Thoracic aorta (tissue), 2 donors: Measurements from ENCODE around the gene UBE2L3. TPM values are rescaled to one million over a fixed set of nuclear protein-coding genes. Genes with fewer than 3 reads are reported as not detected.
"Not testable (repeated sequence)": the region's sequence is repeated elsewhere in the genome, so short reads cannot be mapped to it uniquely, and the experiment has no call there.

Source experiments
- ATAC-seq: fragments of 150-250 bp; one replicate; pipeline ENCODE4 v1.8.0; 2017; ENCODE audit warnings: low read depth; ENCODE audit not compliant: insufficient number of reproducible peaks, low FRiP score
- DNase-seq: peaks from one replicate; pipeline ENCODE4 v3.0.0-alpha.2; 2020; ENCODE audit warnings: low spot score
- H3K27ac ChIP-seq, 2 donors: fragments of 200-600 bp; sonication (generic); 1 replicate in 1 of 2; 2 replicates in 1 of 2; pipeline ENCODE4 v1.5.1; 2016; ENCODE audit warnings: mild to moderate bottlenecking in 2 of 2, moderate library complexity in 2 of 2
- H3K27me3 ChIP-seq: fragments of 200-600 bp; sonication (generic); replicated peaks from 2 replicates; pipeline ENCODE4 v1.6.0; 2016; ENCODE audit warnings: mild to moderate bottlenecking; ENCODE audit not compliant: insufficient read depth
- H3K36me3 ChIP-seq: fragments of 200-600 bp; sonication (generic); one replicate; pipeline ENCODE4 v1.5.1; 2016
- H3K4me1 ChIP-seq, 2 donors: fragments of 200-600 bp; sonication (generic); 1 replicate in 1 of 2; 2 replicates in 1 of 2; pipeline versions ENCODE4 v1.5.1 to v1.6.0; 2016; ENCODE audit warnings: low read depth in 2 of 2, mild to moderate bottlenecking in 1 of 2; ENCODE audit not compliant: control insufficient read depth in 1 of 2
- H3K4me3 ChIP-seq: fragments of 200-600 bp; sonication (generic); 2 replicates; pipeline ENCODE4 v1.5.1; 2016; ENCODE audit warnings: mild to moderate bottlenecking
- H3K9me3 ChIP-seq: fragments of 200-600 bp; sonication (generic); 2 replicates; pipeline ENCODE4 v1.5.1; 2016
- total RNA-seq, 2 donors: library from RNA; depleted of rRNA; stranded (reverse); fragments of >200 nt; gene quantifications; one replicate each; pipeline versions ENCODE4 v1.1.0 to v1.2.3, GENCODE V29; 2016
- TF ChIP-seq, protein P1 (sequence below): fragments of 200-600 bp; sonication (generic); IDR thresholded peaks from one replicate; pipeline ENCODE4 v1.5.1; 2019; ENCODE audit warnings: antibody characterized with exemption

Gene UBE2L3
- 10 to 100 TPM; 33.8 to 38.3 TPM for total RNA-seq

DNA sequence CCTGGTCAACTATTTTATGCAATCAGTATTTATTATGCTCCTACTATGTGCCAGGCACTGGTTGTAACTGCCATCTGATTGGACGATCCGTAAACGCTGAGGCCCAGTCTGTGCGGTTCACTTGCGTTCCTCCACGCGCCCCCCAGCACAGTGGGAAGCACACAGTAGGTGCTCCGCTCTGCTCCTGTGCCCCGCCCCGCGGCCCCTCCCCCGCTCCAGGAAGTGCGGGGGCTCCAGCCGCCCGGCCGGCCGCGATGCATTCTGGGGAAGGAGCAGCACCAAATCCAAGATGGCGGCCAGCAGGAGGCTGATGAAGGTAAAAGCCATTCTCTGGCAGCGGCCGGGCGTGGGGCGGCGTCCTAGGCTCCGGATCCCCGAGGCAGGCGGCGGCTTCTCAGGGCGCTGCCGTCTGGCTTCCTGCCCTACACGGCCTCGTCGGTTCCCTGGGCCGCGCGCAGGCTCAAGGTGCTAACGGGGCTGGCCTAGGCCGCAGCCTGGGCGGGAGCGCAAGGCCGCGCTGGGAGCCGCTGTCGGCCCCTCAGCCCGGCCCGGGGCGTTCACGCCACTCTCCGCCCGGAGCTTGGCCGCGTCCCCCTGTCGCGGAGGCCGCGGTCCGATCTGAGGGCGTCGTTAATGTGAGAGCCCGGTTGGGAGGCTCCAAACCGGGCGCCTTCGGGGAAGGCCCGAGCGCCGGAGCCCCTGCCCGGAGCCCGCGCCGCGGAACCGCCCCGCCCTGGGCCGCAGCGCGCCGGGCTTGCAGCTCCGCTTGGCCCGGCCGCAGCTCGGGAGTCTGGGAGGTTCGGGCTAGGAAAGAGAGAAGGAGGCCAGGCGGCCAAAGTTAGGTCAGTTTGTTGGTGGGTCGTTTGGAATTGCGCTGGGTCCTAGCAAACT, at the start of gene UBE2L3:
UBE2L3 (plus strand) TSS at position 259 of the 891 bp plus-strand sequence; CDS start at position 290, 31 bp downstream.
- DNase-seq = peak; percentile 56
- peak within 1 kb of the TSS; percentile 95 for H3K4me3 ChIP-seq
- ATAC-seq = peak; percentile 82
- H3K36me3 ChIP-seq = no peaks in the 10 kb centered on the region
- H3K27me3 ChIP-seq = no peaks in the 10 kb centered on the region
- peak within 1 kb of the TSS; percentile 79 to 85 for H3K27ac ChIP-seq
- H3K4me1 ChIP-seq = peaks cover 25 to 44% of the 10 kb centered on the region in 2 donors
- TF ChIP-seq, protein P1, sequence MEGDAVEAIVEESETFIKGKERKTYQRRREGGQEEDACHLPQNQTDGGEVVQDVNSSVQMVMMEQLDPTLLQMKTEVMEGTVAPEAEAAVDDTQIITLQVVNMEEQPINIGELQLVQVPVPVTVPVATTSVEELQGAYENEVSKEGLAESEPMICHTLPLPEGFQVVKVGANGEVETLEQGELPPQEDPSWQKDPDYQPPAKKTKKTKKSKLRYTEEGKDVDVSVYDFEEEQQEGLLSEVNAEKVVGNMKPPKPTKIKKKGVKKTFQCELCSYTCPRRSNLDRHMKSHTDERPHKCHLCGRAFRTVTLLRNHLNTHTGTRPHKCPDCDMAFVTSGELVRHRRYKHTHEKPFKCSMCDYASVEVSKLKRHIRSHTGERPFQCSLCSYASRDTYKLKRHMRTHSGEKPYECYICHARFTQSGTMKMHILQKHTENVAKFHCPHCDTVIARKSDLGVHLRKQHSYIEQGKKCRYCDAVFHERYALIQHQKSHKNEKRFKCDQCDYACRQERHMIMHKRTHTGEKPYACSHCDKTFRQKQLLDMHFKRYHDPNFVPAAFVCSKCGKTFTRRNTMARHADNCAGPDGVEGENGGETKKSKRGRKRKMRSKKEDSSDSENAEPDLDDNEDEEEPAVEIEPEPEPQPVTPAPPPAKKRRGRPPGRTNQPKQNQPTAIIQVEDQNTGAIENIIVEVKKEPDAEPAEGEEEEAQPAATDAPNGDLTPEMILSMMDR = no peak
- no peaks in the 10 kb centered on the region for H3K9me3 ChIP-seq

DNA sequence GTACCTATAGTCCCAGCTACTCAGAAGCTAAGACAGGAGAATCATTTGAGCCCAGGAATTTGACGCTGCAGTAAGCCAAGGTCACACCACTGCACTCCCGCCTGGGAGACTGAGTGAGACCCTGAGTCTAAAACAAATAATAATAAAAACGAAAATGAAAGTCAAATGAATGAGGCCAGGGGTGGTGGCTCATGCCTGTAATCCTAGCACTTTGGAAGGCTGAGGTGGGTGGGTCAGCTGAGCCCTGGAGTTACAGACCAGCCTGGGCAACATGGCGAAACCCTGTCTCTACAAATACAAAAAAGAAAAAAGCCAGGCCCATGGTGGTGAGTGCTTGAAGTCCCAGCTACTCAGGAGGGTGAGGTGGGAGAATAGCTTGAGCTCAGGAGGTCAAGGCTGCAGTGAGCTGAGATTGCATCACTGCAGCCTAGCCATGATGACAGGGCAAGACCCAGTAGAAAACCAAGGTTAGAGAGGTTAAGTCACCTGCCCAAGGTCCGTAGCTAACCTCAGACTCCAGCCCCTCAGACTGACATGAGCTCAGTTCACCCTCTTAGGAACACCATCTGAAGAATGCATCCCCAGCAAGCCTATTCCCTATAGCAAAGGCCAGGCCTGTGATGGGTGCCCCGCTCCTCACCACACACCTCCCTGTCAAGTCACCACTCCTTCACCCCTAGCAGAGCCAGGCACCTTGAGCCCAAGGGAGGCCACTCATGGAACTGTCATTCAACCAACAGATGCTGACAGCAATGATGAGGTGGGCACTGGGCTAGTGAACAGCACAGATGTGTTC, 40.6 kb upstream of the UBE2L3 start:
- not testable (repeated sequence) for H3K9me3 ChIP-seq, H3K4me1 ChIP-seq, DNase-seq, H3K4me3 ChIP-seq, ATAC-seq, H3K36me3 ChIP-seq, H3K27ac ChIP-seq, H3K27me3 ChIP-seq

DNA sequence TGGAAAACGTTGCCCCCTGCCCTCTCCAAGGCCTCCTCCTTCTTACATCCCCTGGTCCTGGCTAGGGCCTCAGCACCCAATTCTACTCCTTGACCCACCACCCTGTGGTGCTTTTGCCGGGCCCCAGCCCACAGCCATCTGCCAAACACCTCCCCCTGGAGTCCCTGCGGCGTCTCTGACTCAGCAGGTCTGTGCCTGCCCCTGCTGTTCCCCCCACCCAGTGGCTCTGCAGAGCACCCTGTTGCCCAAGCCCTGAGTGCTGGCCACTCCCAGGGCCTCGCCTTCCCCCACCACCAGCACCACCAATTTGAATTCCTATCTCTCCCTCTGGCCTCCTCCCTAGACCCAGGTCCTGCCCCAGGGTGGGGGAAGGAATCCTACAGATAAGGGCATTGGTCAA, 36.0 kb upstream of the UBE2L3 start:
- H3K36me3 ChIP-seq, H3K4me1 ChIP-seq, H3K9me3 ChIP-seq, DNase-seq, H3K27me3 ChIP-seq, H3K27ac ChIP-seq, ATAC-seq, H3K4me3 ChIP-seq: not testable (repeated sequence)

DNA sequence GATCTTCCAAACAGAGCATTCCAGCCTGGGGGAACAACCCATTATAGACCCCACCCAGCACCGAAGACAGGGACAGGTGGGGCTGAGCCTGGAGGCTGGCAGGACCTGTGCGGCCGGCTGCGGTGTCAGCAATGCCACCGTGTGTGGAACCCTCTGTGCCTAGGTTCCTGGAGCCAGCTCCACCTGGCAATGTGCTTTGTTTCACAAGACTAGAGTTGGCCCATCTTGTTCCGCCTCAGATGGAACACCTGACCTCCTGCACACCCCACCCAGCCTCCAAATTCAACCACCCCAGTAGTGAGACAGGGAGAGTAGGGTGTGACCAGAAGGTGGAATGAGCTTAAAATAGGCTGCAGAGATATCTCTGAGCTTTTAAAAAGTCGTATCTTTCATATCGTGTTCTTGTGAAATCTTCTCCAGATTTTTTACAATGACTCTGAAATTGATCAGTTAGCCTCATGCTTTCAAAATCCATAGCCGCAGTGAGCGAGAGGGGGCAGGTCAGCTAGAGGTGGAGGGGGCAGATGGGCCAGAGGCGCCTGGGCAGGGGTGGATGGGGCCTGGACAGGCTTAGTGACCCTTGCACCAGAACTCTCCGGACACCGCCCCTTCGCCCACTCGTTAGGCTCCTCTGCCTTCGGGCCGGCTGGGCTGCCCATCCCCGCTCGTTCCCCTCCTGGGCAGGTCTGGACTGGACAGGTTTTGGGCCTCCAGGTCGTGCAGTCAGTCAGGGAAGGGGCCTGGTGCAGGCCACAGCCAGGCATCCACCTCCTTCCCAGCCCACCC, 34.5 kb upstream of the UBE2L3 start:
- not testable (repeated sequence) for H3K27ac ChIP-seq, H3K27me3 ChIP-seq, ATAC-seq, H3K4me3 ChIP-seq, H3K4me1 ChIP-seq, H3K36me3 ChIP-seq, DNase-seq, H3K9me3 ChIP-seq

DNA sequence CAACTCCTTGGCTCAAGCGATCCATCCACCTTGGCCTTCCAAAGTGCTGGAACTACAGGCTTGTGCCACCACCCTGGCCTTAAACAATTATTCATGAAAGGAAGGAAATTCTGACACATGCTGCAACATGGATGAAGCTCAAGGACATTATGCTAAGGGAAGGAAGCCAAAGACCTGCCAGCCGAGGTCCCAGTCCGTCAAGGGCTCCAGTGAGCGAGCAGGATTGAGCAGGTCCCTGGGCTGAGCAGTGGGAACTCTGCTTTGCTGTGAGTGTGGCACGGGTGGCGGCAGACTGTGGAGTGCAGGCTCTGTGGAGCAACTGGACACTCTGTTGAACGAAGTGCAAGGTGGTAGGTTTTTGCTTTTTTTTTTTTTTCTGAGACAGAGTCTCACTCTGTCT, 27.7 kb upstream of the UBE2L3 start:
- not testable (repeated sequence) for H3K4me3 ChIP-seq, H3K27me3 ChIP-seq, ATAC-seq, DNase-seq, H3K36me3 ChIP-seq, H3K9me3 ChIP-seq, H3K27ac ChIP-seq, H3K4me1 ChIP-seq

DNA sequence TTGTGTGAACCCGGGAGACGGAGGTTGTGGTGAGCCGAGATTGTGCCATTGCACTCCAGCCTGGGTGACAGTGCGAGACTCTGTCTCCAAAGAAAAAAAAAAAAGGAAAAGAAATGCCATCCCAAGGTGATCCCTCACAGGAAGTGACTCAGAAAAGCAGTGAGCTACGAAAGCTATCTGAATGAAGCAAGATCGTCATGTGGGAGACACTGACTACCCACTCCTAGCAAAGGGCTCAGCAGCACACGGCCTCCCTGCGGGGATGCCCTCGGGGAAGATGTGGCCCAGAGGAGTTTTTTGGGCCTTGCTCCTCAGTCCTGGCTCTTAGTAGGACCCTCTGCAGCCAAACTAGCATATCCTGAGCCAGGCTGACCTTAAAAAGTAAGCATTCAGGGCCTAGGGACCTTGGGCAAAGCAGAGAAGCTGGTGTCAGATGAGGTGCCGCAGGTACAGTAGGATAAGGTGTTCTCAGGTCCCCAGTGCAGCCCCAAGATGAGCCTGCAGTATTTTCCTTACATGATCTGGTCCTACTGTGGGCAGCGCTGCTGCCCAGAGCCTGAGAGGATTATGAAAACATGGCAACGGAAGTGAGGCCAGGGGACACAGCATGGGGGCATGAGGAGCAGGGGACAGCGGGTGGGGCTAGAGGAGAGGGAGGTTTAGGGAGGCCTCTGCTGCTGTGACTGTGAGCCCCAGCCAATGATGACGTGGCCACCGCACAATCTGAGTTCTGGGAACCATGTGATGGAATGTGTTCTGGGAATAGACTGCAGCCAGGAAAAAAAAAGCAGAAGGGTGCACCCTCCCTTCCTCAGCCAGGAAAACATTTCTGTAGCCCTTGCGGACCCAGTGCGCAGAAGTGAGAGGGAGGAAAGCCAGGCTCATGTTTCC, 22.8 kb upstream of the UBE2L3 start:
- H3K4me3 ChIP-seq, H3K27ac ChIP-seq, H3K27me3 ChIP-seq, H3K4me1 ChIP-seq, H3K9me3 ChIP-seq, DNase-seq, H3K36me3 ChIP-seq: not testable (repeated sequence)
- peak; percentile 73 for ATAC-seq

DNA sequence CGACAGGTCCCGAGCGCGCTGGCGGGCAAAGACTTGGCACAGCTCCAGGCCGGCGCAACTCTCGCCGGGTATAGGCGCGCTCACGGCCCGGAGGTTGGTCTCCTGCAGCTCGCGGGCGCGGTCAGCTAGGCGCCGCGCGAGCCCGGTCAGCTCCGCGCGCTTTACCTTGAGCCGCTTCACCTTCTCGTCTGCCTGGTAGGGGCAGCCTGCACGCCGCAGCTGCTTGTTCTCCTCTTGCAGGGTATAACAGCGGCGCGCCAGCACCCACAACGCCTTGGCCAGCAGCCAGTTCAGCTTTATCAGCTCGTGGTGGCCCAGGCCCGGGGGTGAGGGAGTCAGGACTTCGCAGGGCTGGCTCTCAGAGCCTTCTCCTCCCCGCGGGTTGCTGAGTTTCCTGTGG, 18.0 kb upstream of the UBE2L3 start:
- H3K4me1 ChIP-seq, DNase-seq, H3K9me3 ChIP-seq, H3K27me3 ChIP-seq, H3K4me3 ChIP-seq, ATAC-seq, H3K27ac ChIP-seq, H3K36me3 ChIP-seq: not testable (repeated sequence)

DNA sequence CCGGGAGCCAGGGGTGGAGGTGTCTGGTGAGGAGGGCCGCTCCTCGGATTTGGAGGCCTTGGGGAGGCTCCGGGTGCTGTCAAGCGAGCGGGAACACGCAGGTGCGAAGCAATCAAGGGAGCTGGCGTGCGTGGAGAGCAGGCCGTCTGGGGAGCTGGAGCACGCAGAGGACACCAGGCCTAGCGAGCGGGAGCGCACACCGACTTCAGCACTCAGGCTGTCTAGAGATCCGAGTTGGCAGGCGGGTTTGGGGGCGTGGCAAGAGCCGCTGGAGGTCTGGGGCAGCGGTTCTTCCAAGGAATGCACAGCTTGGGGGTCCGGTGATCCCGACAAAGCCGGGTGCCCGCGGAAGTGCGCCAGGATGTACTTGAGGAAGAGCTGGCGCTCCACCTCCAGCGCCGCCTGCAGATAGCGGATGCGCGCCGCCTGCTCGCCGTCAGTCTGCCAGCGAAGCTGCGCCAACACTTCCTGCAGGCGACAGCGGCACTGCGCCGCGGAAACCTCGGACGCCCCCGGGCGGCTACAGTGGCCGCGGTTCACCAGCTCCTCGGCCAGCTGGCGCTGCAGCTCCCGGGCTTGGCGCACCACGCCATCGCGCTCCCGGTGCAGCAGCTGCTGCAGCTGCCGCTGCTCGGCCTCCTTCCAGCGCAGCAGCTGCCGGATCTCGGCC, 17.4 kb upstream of the UBE2L3 start:
- not testable (repeated sequence) for H3K4me1 ChIP-seq, H3K27ac ChIP-seq, H3K27me3 ChIP-seq, H3K9me3 ChIP-seq, H3K4me3 ChIP-seq, H3K36me3 ChIP-seq, ATAC-seq, DNase-seq

DNA sequence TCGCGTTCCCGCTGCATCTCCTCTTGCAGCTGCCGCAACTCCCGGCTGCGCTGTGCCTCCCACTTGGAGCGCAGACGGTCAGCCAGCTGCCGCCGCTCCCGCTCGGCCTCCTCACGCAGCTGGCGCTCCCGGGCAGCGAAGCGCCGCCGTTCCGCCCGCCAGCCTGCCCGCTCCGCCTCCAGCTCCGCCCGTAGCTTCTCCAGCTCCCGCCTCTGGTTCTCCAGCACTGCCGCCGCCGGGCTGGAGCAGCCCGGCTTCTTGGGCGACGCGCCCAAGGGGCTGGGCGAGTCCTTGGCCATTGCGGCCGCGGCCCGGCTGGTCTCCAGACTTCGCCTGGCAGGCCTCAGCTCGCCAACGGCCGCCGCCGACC, 16.9 kb upstream of the UBE2L3 start:
- not testable (repeated sequence) for H3K36me3 ChIP-seq, H3K4me1 ChIP-seq, DNase-seq, H3K27ac ChIP-seq, H3K27me3 ChIP-seq, H3K9me3 ChIP-seq, ATAC-seq, H3K4me3 ChIP-seq

DNA sequence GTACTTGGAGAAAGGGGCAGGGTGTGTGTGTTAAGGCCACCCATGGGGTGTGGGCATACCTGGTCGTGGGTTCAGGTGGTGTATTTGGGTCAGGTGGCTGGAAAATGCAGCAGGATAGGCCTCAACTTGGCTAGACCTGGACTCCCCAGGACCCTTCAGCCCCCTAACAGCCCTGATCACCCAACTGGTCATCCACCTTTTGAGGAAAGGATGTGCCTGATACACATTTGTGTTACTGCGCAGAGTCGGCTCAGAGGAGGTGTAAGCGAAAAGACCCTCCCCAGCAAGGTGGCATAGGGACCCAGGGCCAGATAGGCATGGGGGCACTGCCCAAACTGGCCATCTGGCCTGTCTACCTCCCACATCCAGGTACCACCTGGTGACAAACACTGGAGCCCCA, 16.2 kb upstream of the UBE2L3 start, which contains the start of gene RIMBP3C:
RIMBP3C (minus strand) TSS at position 101 of the 400 bp plus-strand sequence. CDS start 485 bp downstream, outside the sequence.
- not testable (repeated sequence) for H3K9me3 ChIP-seq, ATAC-seq, H3K4me1 ChIP-seq, DNase-seq, H3K36me3 ChIP-seq, H3K27me3 ChIP-seq, H3K27ac ChIP-seq, H3K4me3 ChIP-seq
